Smooth muscle cell (in vitro differentiated cells): ENCODE measurements around the gene ARFGEF3. TPM values are rescaled to one million over a fixed set of nuclear protein-coding genes. Genes with fewer than 3 reads are reported as not detected.
"Not testable (repeated sequence)": the region's sequence is repeated elsewhere in the genome, so short reads cannot be mapped to it uniquely, and the experiment has no call there.

Experiments used
- DNase-seq: peaks from one replicate; lab custom pipeline; 2025; ENCODE audit not compliant: unreplicated experiment; lab: John Stamatoyannopoulos, UW
- H2AFZ ChIP-seq: fragments of 200-600 bp; sonication (generic); 2 replicates; pipeline ENCODE4 v1.6.0; 2016; ENCODE audit warnings: antibody characterized with exemption, low read depth, mild to moderate bottlenecking
- H3F3A ChIP-seq: fragments of 200-600 bp; sonication (generic); 2 replicates; pipeline ENCODE4 v1.6.0; 2017; ENCODE audit warnings: antibody characterized with exemption, low read depth
- H3K27ac ChIP-seq: fragments of 200-600 bp; sonication (generic); 2 replicates; pipeline ENCODE4 v1.5.1; 2016; ENCODE audit warnings: low read depth, mild to moderate bottlenecking
- H3K27me3 ChIP-seq: fragments of 200-600 bp; sonication (generic); 2 replicates; pipeline ENCODE4 v1.6.1; 2016; ENCODE audit warnings: low read depth, mild to moderate bottlenecking
- H3K36me3 ChIP-seq: fragments of 200-600 bp; sonication (generic); 2 replicates; pipeline ENCODE4 v1.5.1; 2016; ENCODE audit warnings: low read depth
- H3K4me1 ChIP-seq: fragments of 200-600 bp; sonication (generic); 2 replicates; pipeline ENCODE4 v1.5.1; 2016; ENCODE audit warnings: low read depth
- H3K4me2 ChIP-seq: fragments of 200-600 bp; sonication (generic); 2 replicates; pipeline ENCODE4 v1.6.0; 2016; ENCODE audit warnings: mild to moderate bottlenecking
- H3K4me3 ChIP-seq: fragments of 200-600 bp; sonication (generic); 2 replicates; pipeline ENCODE4 v1.5.1; 2016; ENCODE audit warnings: mild to moderate bottlenecking
- H3K79me2 ChIP-seq: fragments of 200-600 bp; sonication (generic); 2 replicates; pipeline ENCODE4 v1.6.0; 2016; ENCODE audit warnings: low read depth, mild to moderate bottlenecking
- H3K9ac ChIP-seq: fragments of 200-600 bp; sonication (generic); 2 replicates; pipeline ENCODE4 v1.6.0; 2016; ENCODE audit warnings: low read depth
- H3K9me3 ChIP-seq: fragments of 200-600 bp; sonication (generic); replicated peaks from 2 replicates; pipeline ENCODE4 v1.5.1; 2016; ENCODE audit warnings: low read depth
- H4K20me1 ChIP-seq: fragments of 200-600 bp; sonication (generic); 2 replicates; pipeline ENCODE4 v1.6.0; 2016; ENCODE audit warnings: low read depth
- WGBS: methylation state at CpG from one replicate; pipeline ENCODE4 v1.1.7; 2016; ENCODE audit warnings: low lambda C conversion rate; 5-methylcytosine and 5-hydroxymethylcytosine counted together
- polyA plus RNA-seq: library from polyadenylated mRNA; unstranded; fragments of >200 nt; fragmentation: Nextera tagmentation; extraction: Ambion mirVana; gene quantifications from 2 replicates; pipeline ENCODE4 v1.2.1, GENCODE V29; 2016
- total RNA-seq: library from RNA; depleted of rRNA; stranded (reverse); fragments of >200 nt; gene quantifications from 2 replicates; pipeline ENCODE4 v1.2.3, GENCODE V29; 2014
- TF ChIP-seq, protein P1 (sequence below): fragments of 200-600 bp; sonication (generic); IDR thresholded peaks from 2 replicates; pipeline ENCODE4 v1.5.1; 2017; ENCODE audit warnings: borderline replicate concordance, mild to moderate bottlenecking, antibody characterized with exemption; ENCODE audit not compliant: insufficient read depth, poor library complexity, severe bottlenecking

Gene ARFGEF3
- total and polyA plus RNA-seq, 2 experiments from 2014 or later, result 0.06 to 2.2 TPM

DNA sequence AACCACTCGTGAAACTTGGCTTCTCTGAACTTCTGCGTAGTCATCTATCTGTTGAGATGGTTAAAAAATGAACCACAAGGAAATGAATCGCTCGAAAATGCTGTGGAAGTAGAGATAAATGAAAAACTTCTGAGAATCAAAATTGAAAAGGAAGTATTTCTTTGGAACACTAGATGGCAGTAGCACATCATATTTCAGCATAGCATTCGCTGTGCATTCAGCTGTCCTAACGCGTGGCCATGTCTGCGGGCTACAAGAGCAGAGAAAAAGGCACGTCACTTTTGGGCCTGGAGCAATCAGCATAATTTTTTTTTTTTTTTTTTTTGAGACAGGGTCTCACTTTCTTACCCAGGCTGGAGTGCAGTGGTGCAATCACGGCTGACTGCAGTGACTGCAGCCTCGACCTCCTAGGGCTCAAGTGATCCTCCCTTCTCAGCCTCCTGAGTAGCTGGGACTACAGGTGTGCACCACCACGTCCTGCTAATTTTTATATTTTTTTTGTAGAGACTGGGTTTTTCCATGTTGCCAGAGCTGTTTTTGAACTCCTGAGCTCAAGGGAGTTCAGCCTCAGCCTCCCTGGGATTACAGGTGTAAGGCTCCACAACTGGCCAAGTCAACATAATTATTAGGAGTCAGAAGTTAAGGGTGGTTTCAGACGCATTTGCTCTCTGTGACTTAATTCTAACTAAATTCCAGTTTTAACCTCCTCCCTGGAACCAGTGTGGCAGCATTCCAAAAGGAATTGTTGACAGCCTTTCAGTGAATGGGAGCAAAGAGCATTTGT lies 45.7 kb upstream of the ARFGEF3 start:
- peaks cover 4% of the 10 kb centered on the region for H3K27me3 ChIP-seq
- H3K79me2 ChIP-seq, result no peaks in the 10 kb centered on the region
- H3K4me3 ChIP-seq, result no peak overlapping the region
- no peak overlapping the region for H2AFZ ChIP-seq
- DNase-seq, result no peak
- no peak overlapping the region for H3K9ac ChIP-seq
- no peaks in the 10 kb centered on the region for H3F3A ChIP-seq
- no peak overlapping the region for H3K27ac ChIP-seq
- TF ChIP-seq, protein P1, sequence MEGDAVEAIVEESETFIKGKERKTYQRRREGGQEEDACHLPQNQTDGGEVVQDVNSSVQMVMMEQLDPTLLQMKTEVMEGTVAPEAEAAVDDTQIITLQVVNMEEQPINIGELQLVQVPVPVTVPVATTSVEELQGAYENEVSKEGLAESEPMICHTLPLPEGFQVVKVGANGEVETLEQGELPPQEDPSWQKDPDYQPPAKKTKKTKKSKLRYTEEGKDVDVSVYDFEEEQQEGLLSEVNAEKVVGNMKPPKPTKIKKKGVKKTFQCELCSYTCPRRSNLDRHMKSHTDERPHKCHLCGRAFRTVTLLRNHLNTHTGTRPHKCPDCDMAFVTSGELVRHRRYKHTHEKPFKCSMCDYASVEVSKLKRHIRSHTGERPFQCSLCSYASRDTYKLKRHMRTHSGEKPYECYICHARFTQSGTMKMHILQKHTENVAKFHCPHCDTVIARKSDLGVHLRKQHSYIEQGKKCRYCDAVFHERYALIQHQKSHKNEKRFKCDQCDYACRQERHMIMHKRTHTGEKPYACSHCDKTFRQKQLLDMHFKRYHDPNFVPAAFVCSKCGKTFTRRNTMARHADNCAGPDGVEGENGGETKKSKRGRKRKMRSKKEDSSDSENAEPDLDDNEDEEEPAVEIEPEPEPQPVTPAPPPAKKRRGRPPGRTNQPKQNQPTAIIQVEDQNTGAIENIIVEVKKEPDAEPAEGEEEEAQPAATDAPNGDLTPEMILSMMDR, result peak; percentile 81
- WGBS, result 23% methylated on average over 13 of the region's 13 CpGs
- no peaks in the 10 kb centered on the region for H4K20me1 ChIP-seq
- no peaks in the 10 kb centered on the region for H3K9me3 ChIP-seq
- no peaks in the 10 kb centered on the region for H3K4me1 ChIP-seq
- H3K4me2 ChIP-seq, result no peak overlapping the region
- no peaks in the 10 kb centered on the region for H3K36me3 ChIP-seq

DNA sequence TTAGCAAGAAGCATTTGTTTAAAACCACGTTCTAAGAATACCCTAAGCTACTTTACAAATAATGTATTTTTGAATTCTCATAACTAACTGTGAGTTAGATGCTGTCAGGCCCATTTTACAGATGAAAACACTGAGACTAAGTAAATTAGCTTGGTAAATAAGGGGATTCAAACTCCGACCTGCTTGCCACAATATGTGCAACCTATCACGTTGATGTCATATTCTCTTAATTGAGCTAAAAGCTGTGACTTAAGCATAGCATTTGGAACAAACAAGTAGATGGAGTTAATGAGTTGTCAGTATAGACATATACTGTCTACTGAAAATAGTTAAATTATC lies 45.1 kb upstream of the ARFGEF3 start:
- H3K4me3 ChIP-seq, result no peak overlapping the region
- TF ChIP-seq, protein P1, result no peak
- H3K4me1 ChIP-seq, result no peaks in the 10 kb centered on the region
- no peaks in the 10 kb centered on the region for H3K36me3 ChIP-seq
- H3K4me2 ChIP-seq, result no peak overlapping the region
- peaks cover 4% of the 10 kb centered on the region for H3K27me3 ChIP-seq
- DNase-seq, result no peak
- H3F3A ChIP-seq, result no peaks in the 10 kb centered on the region
- H3K27ac ChIP-seq, result no peak overlapping the region
- no peaks in the 10 kb centered on the region for H3K79me2 ChIP-seq
- no peak overlapping the region for H3K9ac ChIP-seq
- 64% methylated on average over 3 of the region's 3 CpGs for WGBS
- no peaks in the 10 kb centered on the region for H4K20me1 ChIP-seq
- no peaks in the 10 kb centered on the region for H3K9me3 ChIP-seq
- no peak overlapping the region for H2AFZ ChIP-seq

DNA sequence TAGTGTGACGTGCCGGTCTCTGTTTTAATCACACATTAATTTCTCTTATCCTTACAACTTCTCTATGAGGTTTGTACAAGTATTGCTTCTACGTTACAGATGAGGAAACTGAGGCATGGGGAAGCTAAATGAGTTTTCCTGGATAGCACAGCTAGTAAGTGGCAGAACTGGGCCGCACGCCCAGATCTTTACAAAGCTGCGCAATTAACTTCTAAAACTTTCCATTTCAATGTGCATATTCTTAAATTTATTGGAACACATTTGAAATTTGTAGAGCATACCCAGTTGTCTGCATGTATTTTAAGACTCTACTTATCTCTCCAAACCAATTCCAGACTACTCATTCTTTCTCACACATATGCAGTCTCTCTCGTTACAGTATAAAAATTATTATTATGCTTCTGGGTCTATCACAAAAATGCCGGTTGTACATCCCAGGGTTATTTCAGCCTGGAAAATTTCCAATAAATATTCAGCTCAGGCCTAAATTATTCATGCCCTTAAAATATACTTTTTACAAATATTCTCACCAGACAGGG lies 44.3 kb upstream of the ARFGEF3 start:
- WGBS, result 90% methylated on average over 8 of the region's 8 CpGs
- no peak overlapping the region for H3K27ac ChIP-seq
- H2AFZ ChIP-seq, result no peak overlapping the region
- DNase-seq, result no peak
- no peaks in the 10 kb centered on the region for H3K9me3 ChIP-seq
- H4K20me1 ChIP-seq, result no peaks in the 10 kb centered on the region
- no peak overlapping the region for H3K4me2 ChIP-seq
- no peak overlapping the region for H3K4me3 ChIP-seq
- no peak overlapping the region for H3K9ac ChIP-seq
- no peaks in the 10 kb centered on the region for H3K4me1 ChIP-seq
- TF ChIP-seq, protein P1, result no peak
- peaks cover 4% of the 10 kb centered on the region for H3K27me3 ChIP-seq
- no peaks in the 10 kb centered on the region for H3F3A ChIP-seq
- no peaks in the 10 kb centered on the region for H3K36me3 ChIP-seq
- H3K79me2 ChIP-seq, result no peaks in the 10 kb centered on the region

DNA sequence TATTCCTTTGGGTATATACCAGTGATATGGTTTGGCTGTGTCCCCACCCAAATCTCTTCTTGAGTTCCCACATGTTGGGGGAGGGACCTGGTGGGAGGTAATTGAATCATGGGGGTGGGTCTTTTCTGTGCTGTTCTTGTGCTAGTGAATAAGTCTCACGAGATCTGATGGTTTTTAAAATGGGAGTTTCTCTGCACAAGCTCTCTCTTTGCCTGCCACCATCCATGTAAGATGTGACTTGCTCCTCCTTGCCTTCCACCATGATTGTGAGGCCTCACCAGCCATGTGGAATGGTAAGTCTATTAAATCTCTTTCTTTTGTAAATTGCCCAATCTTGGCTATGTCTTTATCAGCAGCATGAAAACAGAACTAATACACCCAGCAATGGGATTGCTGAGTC lies 42.5 kb upstream of the ARFGEF3 start:
- not testable (repeated sequence) for H3K9ac ChIP-seq, H3F3A ChIP-seq, H3K79me2 ChIP-seq, H3K4me1 ChIP-seq, H2AFZ ChIP-seq, H3K4me3 ChIP-seq, H3K9me3 ChIP-seq, DNase-seq, H3K27me3 ChIP-seq, H4K20me1 ChIP-seq, H3K27ac ChIP-seq, H3K4me2 ChIP-seq, H3K36me3 ChIP-seq
- 100% methylated on average over 1 of the region's 1 CpG for WGBS
